HFFc6 (cell line): Measurements from ENCODE around the gene SPNS3. TPM values are rescaled to one million over a fixed set of nuclear protein-coding genes. Genes with fewer than 3 reads are reported as not detected.

Source experiments
- DNase-seq: peaks from one replicate; pipeline ENCODE4 v3.0.0-alpha.2; 2018
- H3K27ac Mint-ChIP-seq: 2 replicates; pipeline ENCODE4 v1.8.0; 2020; ENCODE audit warnings: mild to moderate bottlenecking, mixed read lengths
- H3K27me3 Mint-ChIP-seq: 2 replicates; pipeline ENCODE4 v1.8.0; 2021; ENCODE audit warnings: mild to moderate bottlenecking, moderate library complexity, mixed read lengths; ENCODE audit not compliant: insufficient read depth
- H3K36me3 Mint-ChIP-seq: 2 replicates; pipeline ENCODE4 v1.8.0; 2021; ENCODE audit warnings: low read depth, mixed read lengths
- H3K4me1 Mint-ChIP-seq: 2 replicates; pipeline ENCODE4 v1.8.0; 2020; ENCODE audit warnings: low read depth, mixed read lengths
- H3K4me3 Mint-ChIP-seq: 2 replicates; pipeline ENCODE4 v1.8.0; 2020; ENCODE audit warnings: mild to moderate bottlenecking, moderate library complexity, mixed read lengths
- H3K9me3 Mint-ChIP-seq: 2 replicates; pipeline ENCODE4 v1.8.0; 2020; ENCODE audit warnings: mild to moderate bottlenecking, mixed read lengths
- CTCF ChIP-seq: fragments of 200-600 bp; sonication (generic); IDR thresholded peaks from 2 replicates; pipeline ENCODE4 v1.5.0; 2021; ENCODE audit warnings: antibody characterized with exemption, mild to moderate bottlenecking
- total RNA-seq, 6 experiments: library from RNA; stranded (reverse); fragmentation: NEBNext Ultra II Directional; extraction: Animal tissue kit (Norgen Biotek cat#: 25700); gene quantifications; 2 replicates in 1 of 6; 3 replicates in 5 of 6; pipeline ENCODE4 v1.2.3, GENCODE V29; 2021

SPNS3 gene
- total RNA-seq, 6 experiments from 2014 or later: not detected

GRCh38 chr17:4533523-4534504, 100.1 kb downstream of the SPNS3 start:
- H3K9me3 Mint-ChIP-seq: no peaks in the 10 kb centered on the region
- no peak for DNase-seq
- H3K4me3 Mint-ChIP-seq: no peak overlapping the region; the same call in 1 of the 2 replicates
- no peak for TF ChIP-seq CTCF
- no peaks in the 10 kb centered on the region for H3K4me1 Mint-ChIP-seq
- H3K27ac Mint-ChIP-seq: no peak overlapping the region
- peaks cover 19% of the 10 kb centered on the region for H3K27me3 Mint-ChIP-seq
- no peaks in the 10 kb centered on the region for H3K36me3 Mint-ChIP-seq

GRCh38 chr17:4534515-4534914, 100.8 kb downstream of the SPNS3 start:
- no peaks in the 10 kb centered on the region for H3K4me1 Mint-ChIP-seq
- H3K27me3 Mint-ChIP-seq: peaks cover 19% of the 10 kb centered on the region
- no peaks in the 10 kb centered on the region for H3K9me3 Mint-ChIP-seq
- no peak for DNase-seq
- TF ChIP-seq CTCF: no peak
- no peak overlapping the region for H3K4me3 Mint-ChIP-seq
- H3K27ac Mint-ChIP-seq: no peak overlapping the region
- no peaks in the 10 kb centered on the region for H3K36me3 Mint-ChIP-seq

GRCh38 chr17:4534928-4535666, 101.4 kb downstream of the SPNS3 start:
- no peak for DNase-seq
- H3K27ac Mint-ChIP-seq: no peak overlapping the region
- H3K27me3 Mint-ChIP-seq: peaks cover 19% of the 10 kb centered on the region
- no peak overlapping the region for H3K4me3 Mint-ChIP-seq
- no peaks in the 10 kb centered on the region for H3K36me3 Mint-ChIP-seq
- H3K9me3 Mint-ChIP-seq: no peaks in the 10 kb centered on the region
- TF ChIP-seq CTCF: no peak
- H3K4me1 Mint-ChIP-seq: no peaks in the 10 kb centered on the region

- Mint-ChIP-seq H3K4me3 (no peak overlapping the region), H3K9me3 (no peaks in the 10 kb centered on the region), H3K27ac (no peak overlapping the region; the same call in 1 of the 2 replicates), H3K4me1 (no peaks in the 10 kb centered on the region), H3K36me3 (no peaks in the 10 kb centered on the region), H3K27me3 (peaks cover 19% of the 10 kb centered on the region)
- no peak for TF ChIP-seq CTCF
- DNase-seq: no peak
These were observed 102.0 kb downstream of the SPNS3 start for GRCh38 chr17:4535667-4536258.

GRCh38 chr17:4536259-4536741, 102.6 kb downstream of the SPNS3 start:
- H3K27ac Mint-ChIP-seq: no peak overlapping the region
- no peaks in the 10 kb centered on the region for H3K36me3 Mint-ChIP-seq
- H3K4me3 Mint-ChIP-seq: no peak overlapping the region
- no peak for DNase-seq
- H3K9me3 Mint-ChIP-seq: no peaks in the 10 kb centered on the region
- no peak for TF ChIP-seq CTCF
- H3K4me1 Mint-ChIP-seq: no peaks in the 10 kb centered on the region
- H3K27me3 Mint-ChIP-seq: peaks cover 16% of the 10 kb centered on the region
